Activated CD4-positive, alpha-beta T cell treated with anti-CD3 and anti-CD28 coated beads, Interleukin-2, amount 10 ng/mL, durations not matched to agents 7 days and 5 days (primary cell): ENCODE results near the gene NFKBIZ. TPM values are rescaled to one million over a fixed set of nuclear protein-coding genes. Genes with fewer than 3 reads are reported as not detected.
"Not testable (repeated sequence)": the region's sequence is repeated elsewhere in the genome, so short reads cannot be mapped to it uniquely, and the experiment has no call there.

Experiments
- CTCF ChIA-PET: fragments of 350-600 bp; sonication (Branson Sonifier 250); formaldehyde crosslinking; loops from one replicate; lab custom pipeline; 2021; ENCODE audit warnings: antibody characterized with exemption; lab: Charles Lee
- POLR2A ChIA-PET: fragments of 350-600 bp; sonication (Branson Sonifier 250); formaldehyde crosslinking; loops from one replicate; lab custom pipeline; 2021; ENCODE audit warnings: antibody characterized with exemption; lab: Charles Lee
- DNase-seq: peaks from one replicate; pipeline ENCODE4 v3.0.0-alpha.2; 2020
- H3K27ac Mint-ChIP-seq: one replicate; pipeline ENCODE4 v1.8.0; 2021; ENCODE audit warnings: mild to moderate bottlenecking, moderate library complexity, mixed read lengths
- H3K27me3 Mint-ChIP-seq: one replicate; pipeline ENCODE4 v1.8.0; 2021; ENCODE audit warnings: mixed read lengths
- H3K36me3 Mint-ChIP-seq: one replicate; pipeline ENCODE4 v1.8.0; 2021; ENCODE audit warnings: low read depth, mixed read lengths
- H3K4me1 Mint-ChIP-seq: one replicate; pipeline ENCODE4 v1.8.0; 2021; ENCODE audit warnings: mixed read lengths
- H3K4me3 Mint-ChIP-seq: one replicate; pipeline ENCODE4 v1.8.0; 2021; ENCODE audit warnings: mild to moderate bottlenecking, moderate library complexity, mixed read lengths
- H3K9me3 Mint-ChIP-seq: one replicate; pipeline ENCODE4 v1.8.0; 2021; ENCODE audit warnings: mixed read lengths
- total RNA-seq, 2 experiments: library from RNA; stranded (reverse); gene quantifications; one replicate each; pipeline ENCODE4 v1.2.3, GENCODE V29; 2021

NFKBIZ gene
- total RNA-seq, 2 experiments from 2014 or later = 33.7 to 37.7 TPM

GRCh38 chr3:101867996-101868395 is 18.7 kb downstream of the NFKBIZ start:
- no peak for DNase-seq
- Mint-ChIP-seq H3K9me3 (peaks cover under 1% of the 10 kb centered on the region), H3K36me3 (no peaks in the 10 kb centered on the region), H3K4me1 (no peaks in the 10 kb centered on the region), H3K27ac (no peak overlapping the region), H3K4me3 (no peak overlapping the region), H3K27me3 (no peaks in the 10 kb centered on the region)
- ChIA-PET POLR2A (no interaction called here), CTCF (no interaction called here)

GRCh38 chr3:101868534-101869464 is 19.5 kb downstream of the NFKBIZ start:
- no peak overlapping the region for H3K4me3 Mint-ChIP-seq
- ChIA-PET POLR2A (no interaction called here), CTCF (interaction anchor here (1.0 kb wide), 1 partner anchor 8 kb away, joined by 3 read pairs; no protein-coding TSS in a partner anchor)
- no peaks in the 10 kb centered on the region for H3K27me3 Mint-ChIP-seq
- H3K9me3 Mint-ChIP-seq = peaks cover 5% of the 10 kb centered on the region
- H3K4me1 Mint-ChIP-seq = no peaks in the 10 kb centered on the region
- no peak overlapping the region for H3K27ac Mint-ChIP-seq
- DNase-seq = no peak
- no peaks in the 10 kb centered on the region for H3K36me3 Mint-ChIP-seq

- no peak for DNase-seq
- POLR2A ChIA-PET = no interaction called here
- CTCF ChIA-PET = interaction anchor here (1.0 to 1.7 kb wide), 2 partner anchors 68 to 356 kb away, joined by 3 to 4 read pairs; no protein-coding TSS in a partner anchor
- Mint-ChIP-seq H3K9me3 (peaks cover 5% of the 10 kb centered on the region), H3K4me3 (no peak overlapping the region), H3K36me3 (no peaks in the 10 kb centered on the region), H3K4me1 (no peaks in the 10 kb centered on the region), H3K27me3 (no peaks in the 10 kb centered on the region), H3K27ac (no peak overlapping the region)
These were observed 20.8 kb downstream of the NFKBIZ start for GRCh38 chr3:101870138-101870537.

- ChIA-PET CTCF (no interaction called here), POLR2A (interaction anchor here (0.5 kb wide), 1 partner anchor 195 kb away, joined by 3 read pairs; no protein-coding TSS in a partner anchor)
- H3K4me1 Mint-ChIP-seq = no peaks in the 10 kb centered on the region
- no peaks in the 10 kb centered on the region for H3K36me3 Mint-ChIP-seq
- no peak for DNase-seq
- H3K9me3 Mint-ChIP-seq = peaks cover 6% of the 10 kb centered on the region
- no peak overlapping the region for H3K4me3 Mint-ChIP-seq
- no peak overlapping the region for H3K27ac Mint-ChIP-seq
- no peaks in the 10 kb centered on the region for H3K27me3 Mint-ChIP-seq
These were observed 24.3 kb downstream of the NFKBIZ start for GRCh38 chr3:101873619-101874018.

- CTCF ChIA-PET = interaction anchor here (1.0 to 1.2 kb wide), 2 partner anchors 25 to 349 kb away, joined by 3 read pairs; no protein-coding TSS in a partner anchor
- Mint-ChIP-seq H3K4me1 (no peaks in the 10 kb centered on the region), H3K9me3 (peaks cover 6% of the 10 kb centered on the region)
These were observed 26.8 kb downstream of the NFKBIZ start for GRCh38 chr3:101876142-101876541.

GRCh38 chr3:101878589-101878988 is 29.3 kb downstream of the NFKBIZ start:
- Mint-ChIP-seq H3K36me3 (no peaks in the 10 kb centered on the region), H3K27me3 (no peaks in the 10 kb centered on the region), H3K27ac (no peak overlapping the region), H3K4me1 (no peaks in the 10 kb centered on the region), H3K9me3 (peaks cover 2% of the 10 kb centered on the region), H3K4me3 (no peak overlapping the region)
- DNase-seq = no peak
- POLR2A ChIA-PET = no interaction called here
- CTCF ChIA-PET = interaction anchor here (1.3 kb wide), 1 partner anchor 17 kb away, joined by 4 read pairs; no protein-coding TSS in a partner anchor

More at GRCh38 chr3:101876142-101876541, 26.8 kb downstream of the NFKBIZ start:
- Mint-ChIP-seq H3K4me3 (no peak overlapping the region), H3K27ac (no peak overlapping the region), H3K36me3 (no peaks in the 10 kb centered on the region), H3K27me3 (no peaks in the 10 kb centered on the region)
- POLR2A ChIA-PET = no interaction called here
- no peak for DNase-seq

GRCh38 chr3:101879102-101879501 is 29.8 kb downstream of the NFKBIZ start:
- POLR2A ChIA-PET = no interaction called here
- H3K36me3 Mint-ChIP-seq = no peaks in the 10 kb centered on the region
- H3K27ac Mint-ChIP-seq = no peak overlapping the region
- DNase-seq = no peak
- no peaks in the 10 kb centered on the region for H3K27me3 Mint-ChIP-seq
- peaks cover 2% of the 10 kb centered on the region for H3K9me3 Mint-ChIP-seq
- H3K4me3 Mint-ChIP-seq = no peak overlapping the region
- CTCF ChIA-PET = no interaction called here
- no peaks in the 10 kb centered on the region for H3K4me1 Mint-ChIP-seq

- H3K36me3 Mint-ChIP-seq = no peaks in the 10 kb centered on the region
- H3K27me3 Mint-ChIP-seq = no peaks in the 10 kb centered on the region
- no peak overlapping the region for H3K27ac Mint-ChIP-seq
- POLR2A ChIA-PET = no interaction called here
- no peak overlapping the region for H3K4me3 Mint-ChIP-seq
- CTCF ChIA-PET = interaction anchor here (0.7 kb wide), 1 partner anchor 142 kb away, joined by 3 read pairs; no protein-coding TSS in a partner anchor
- H3K4me1 Mint-ChIP-seq = no peaks in the 10 kb centered on the region
- peaks cover 2% of the 10 kb centered on the region for H3K9me3 Mint-ChIP-seq
- no peak for DNase-seq
These were observed 30.4 kb downstream of the NFKBIZ start for GRCh38 chr3:101879623-101880284.

GRCh38 chr3:101884776-101885175 is 35.5 kb downstream of the NFKBIZ start:
- H3K27me3 Mint-ChIP-seq = no peaks in the 10 kb centered on the region
- POLR2A ChIA-PET = no interaction called here

GRCh38 chr3:101885584-101885983 is 36.3 kb downstream of the NFKBIZ start:
- POLR2A ChIA-PET, DNase-seq, H3K27ac Mint-ChIP-seq, H3K36me3 Mint-ChIP-seq, H3K4me3 Mint-ChIP-seq, H3K4me1 Mint-ChIP-seq, H3K27me3 Mint-ChIP-seq, CTCF ChIA-PET: not testable (repeated sequence)
- peaks cover 10% of the 10 kb centered on the region for H3K9me3 Mint-ChIP-seq

More at GRCh38 chr3:101884776-101885175, 35.5 kb downstream of the NFKBIZ start:
- Mint-ChIP-seq H3K4me3 (no peak overlapping the region), H3K9me3 (peaks cover 10% of the 10 kb centered on the region), H3K27ac (no peak overlapping the region), H3K36me3 (peaks cover 2% of the 10 kb centered on the region), H3K4me1 (no peaks in the 10 kb centered on the region)
- DNase-seq = no peak
- CTCF ChIA-PET = no interaction called here

GRCh38 chr3:101886626-101887025 is 37.3 kb downstream of the NFKBIZ start:
- CTCF ChIA-PET = no interaction called here
- Mint-ChIP-seq H3K27me3 (no peaks in the 10 kb centered on the region), H3K4me1 (no peaks in the 10 kb centered on the region), H3K4me3 (no peak overlapping the region), H3K27ac (no peak overlapping the region), H3K36me3 (peaks cover 2% of the 10 kb centered on the region), H3K9me3 (peaks cover 10% of the 10 kb centered on the region)
- DNase-seq = no peak
- POLR2A ChIA-PET = no interaction called here

- POLR2A ChIA-PET = no interaction called here
- H3K27ac Mint-ChIP-seq = no peak overlapping the region
- CTCF ChIA-PET = no interaction called here
These were observed 39.3 kb downstream of the NFKBIZ start for GRCh38 chr3:101888653-101889052.

More at GRCh38 chr3:101888653-101889052, 39.3 kb downstream of the NFKBIZ start:
- Mint-ChIP-seq H3K4me3 (no peak overlapping the region), H3K27me3 (no peaks in the 10 kb centered on the region), H3K4me1 (no peaks in the 10 kb centered on the region), H3K36me3 (peaks cover 2% of the 10 kb centered on the region), H3K9me3 (peaks cover 13% of the 10 kb centered on the region)
- no peak for DNase-seq
